NCI-H1092 treated with DMSO at 0.1 percent for 48 hours (cell line): ENCODE data around the gene ERC2.
A peak's percentile ranks its signal among the peaks of the same experiment; 100 is the strongest.

Source experiments
- DNase-seq: peaks from one replicate; lab custom pipeline; 2025; lab: John Stamatoyannopoulos, UW

Gene ERC2

DNA sequence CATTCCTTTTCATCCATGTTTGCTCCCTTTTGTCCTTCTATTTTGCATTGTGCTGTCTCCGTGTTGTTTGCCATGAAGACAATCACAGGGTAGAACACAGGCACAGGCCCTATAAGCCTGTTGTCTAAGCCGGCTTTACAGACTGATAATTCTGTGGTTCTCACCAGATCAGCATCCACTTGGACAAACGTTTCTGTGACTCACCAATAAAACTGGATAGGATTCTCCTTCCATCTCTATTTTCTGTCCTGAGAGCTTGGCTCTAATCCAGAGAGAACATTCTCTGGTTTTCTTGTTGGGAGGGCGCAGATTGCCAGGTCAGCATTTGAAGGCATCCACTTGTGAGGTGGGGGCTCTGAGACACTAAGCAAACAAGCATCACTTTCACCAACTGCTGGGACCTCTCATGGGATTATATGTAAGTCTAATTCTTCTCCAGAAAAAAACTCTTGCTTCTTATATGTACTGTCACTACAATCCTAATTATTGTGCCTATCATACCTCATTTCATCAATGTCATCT is 101.6 kb downstream of the ERC2 start:
- DNase-seq, result no peak

DNA sequence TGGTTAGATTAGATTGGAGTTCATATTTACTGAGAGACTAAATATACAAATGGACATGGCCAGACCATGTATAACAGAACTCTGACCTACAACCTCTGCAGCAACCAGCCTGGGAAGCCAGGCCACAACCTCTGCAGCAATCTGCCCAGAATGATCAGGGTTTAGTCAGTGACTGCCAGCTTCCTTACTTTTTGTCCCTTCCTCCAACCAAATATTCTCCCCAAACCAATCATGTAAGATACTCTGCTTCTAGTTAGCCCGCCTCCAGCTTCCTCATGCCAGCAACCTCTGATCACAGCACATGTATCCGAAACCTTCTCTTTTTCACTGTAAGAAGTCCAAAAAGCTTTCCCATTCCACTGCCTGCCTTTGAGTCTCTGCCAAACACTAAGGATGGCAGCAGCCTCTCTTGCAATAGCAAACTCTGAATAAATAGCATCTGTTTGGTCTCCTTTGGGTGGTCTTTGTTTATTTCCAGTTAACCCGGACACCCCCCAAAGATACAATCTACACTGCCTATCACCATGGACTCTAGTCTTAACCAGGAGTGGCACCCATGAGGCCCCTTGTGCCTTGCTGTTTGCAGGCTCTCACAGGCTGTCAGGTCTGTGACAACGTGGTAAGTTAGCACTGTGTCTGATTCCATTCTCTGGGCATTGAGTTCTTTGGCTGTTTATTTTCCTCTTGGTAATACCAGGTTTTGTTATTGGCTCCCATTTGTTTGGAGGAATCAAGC is 102.2 kb downstream of the ERC2 start:
- DNase-seq, result no peak

DNA sequence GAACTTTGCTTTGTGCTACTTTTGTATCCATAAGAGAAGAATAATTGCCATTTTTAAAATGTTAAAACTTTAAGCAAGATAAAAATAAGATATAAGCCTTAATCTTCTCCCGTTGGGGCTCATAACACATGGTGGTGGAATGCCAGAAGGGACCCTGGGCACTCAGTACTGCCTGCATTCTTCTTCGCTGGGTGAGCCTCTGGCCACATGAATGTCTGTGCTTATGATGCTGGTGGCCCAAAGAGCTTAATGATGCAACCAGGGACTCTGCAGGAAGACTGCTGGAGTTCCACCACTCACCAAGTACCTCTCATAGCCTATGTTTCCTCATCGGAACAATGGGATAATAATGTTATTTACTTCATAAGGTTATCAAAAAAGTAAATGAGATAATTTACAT is 103.6 kb downstream of the ERC2 start:
- no peak for DNase-seq

DNA sequence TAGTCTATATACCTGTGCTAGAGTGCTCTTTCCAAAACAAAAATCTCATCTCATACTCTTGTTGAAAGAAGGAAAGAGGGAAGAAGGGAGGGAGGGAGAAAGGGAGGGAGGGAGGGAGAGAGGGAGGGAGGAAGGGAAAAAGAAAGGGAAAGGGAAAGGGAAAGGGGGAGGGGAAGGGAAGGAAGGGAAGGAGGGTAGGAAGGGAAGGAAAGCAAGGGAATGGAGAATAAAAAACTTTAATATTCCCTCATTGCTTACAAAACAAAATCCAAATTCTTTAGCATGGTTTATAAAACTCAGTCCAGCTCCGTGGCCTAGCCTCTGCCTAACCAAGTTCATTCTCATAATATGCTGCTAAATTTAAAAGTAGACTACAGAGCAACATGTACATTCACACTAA is 104.5 kb downstream of the ERC2 start:
- no peak for DNase-seq

DNA sequence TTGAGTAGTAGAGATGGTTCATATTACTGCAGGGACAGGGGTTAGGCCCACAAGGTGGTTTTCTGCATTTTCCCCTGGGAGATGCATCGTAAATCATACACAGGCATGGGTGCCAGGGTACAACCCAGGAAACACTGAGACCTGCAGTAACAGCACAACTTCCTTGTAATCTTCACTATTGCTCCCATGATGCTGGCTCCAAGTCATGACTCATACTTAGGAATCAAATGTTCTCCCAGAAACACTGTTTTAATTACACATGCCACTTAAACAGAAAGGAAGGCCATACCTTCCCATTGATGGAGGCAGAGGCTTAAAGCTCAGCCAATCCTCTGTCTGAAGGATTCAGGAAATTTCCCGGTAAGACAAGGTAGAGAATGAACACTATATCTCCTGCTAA is 106.5 kb downstream of the ERC2 start:
- DNase-seq, result no peak

DNA sequence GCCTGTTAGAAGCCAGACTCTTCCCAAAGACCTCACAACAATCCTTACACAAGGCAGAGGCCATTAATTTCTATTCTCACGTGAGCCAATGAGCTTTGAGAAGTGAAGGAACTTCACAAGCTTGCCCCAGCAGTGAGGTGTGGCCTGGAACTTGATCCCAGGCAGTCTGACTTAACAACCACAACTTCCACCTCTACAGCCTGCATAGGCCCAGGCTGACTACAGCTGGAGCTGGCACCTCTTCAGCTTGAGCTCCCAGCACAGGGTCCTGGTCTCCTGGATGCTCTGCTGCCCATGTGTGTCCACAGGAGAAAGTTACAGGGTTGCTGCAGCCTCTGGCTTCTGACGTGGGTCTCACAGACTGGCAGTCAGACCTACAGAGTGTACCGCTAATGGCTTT is 111.0 kb downstream of the ERC2 start:
- no peak for DNase-seq

DNA sequence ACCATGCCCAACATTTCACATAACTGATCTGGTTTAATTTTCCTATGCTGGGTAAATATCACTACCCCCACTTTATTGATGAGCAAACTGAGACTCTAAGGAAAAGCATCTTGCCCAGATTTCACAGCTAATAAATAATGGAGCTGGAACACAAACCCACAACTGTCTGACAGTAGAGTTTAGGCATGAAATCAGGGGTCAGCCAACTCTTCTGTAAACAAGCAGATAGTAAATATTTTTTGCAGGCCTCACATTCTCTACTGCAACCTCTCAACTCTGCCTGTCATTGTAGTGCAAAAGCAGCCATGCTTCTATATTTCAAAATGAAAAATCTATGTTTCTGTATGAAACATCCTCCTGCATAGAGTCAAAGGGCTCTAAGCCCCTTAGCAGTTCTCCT is 111.5 kb downstream of the ERC2 start:
- DNase-seq, result no peak

DNA sequence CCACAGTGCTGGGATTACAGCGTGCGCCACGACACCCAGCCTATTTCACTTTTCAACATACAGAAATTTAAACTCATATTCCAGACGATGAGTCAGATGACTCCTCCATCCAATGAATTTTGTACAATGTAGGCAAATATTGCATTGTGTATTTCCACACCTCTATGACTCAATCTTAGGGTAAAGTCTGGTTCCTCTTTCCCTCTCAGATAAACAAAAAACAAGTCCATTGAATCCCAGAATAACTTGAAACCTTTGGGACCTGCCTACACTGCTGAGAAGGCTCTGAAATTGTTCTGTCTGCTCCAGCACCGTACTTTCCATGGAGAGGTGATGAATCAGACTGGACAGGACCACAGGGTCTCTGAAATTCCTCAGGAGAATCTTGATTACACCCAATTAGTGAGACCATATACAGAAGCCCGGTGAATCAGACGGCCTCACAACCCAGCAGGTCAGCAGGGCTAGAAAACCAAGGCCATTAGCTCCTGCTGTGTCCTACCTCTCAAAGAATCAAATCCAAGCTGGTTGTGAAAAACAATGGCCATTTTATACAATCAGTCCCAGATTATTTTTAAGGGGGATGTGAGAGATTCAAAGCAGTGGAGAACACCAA is 112.6 kb downstream of the ERC2 start:
- DNase-seq, result no peak

DNA sequence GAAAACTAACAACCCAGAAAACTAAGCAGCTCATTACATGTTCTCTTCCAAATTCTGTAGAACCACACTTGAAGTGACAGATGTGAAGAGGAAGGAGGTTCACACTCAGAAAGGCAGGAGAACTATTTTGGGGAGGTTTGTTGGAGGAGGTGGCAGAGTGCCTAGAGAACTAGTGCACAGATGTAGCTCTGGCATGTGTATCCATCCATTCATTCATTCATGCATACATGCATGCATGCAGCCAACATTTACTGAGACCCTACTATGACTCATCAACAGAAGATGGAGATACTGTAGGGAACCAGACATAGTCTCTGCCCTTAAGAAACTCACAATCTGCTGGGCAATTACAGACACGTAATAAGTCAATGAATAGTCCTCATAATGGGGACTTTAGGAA is 116.7 kb downstream of the ERC2 start:
- DNase-seq, result no peak

DNA sequence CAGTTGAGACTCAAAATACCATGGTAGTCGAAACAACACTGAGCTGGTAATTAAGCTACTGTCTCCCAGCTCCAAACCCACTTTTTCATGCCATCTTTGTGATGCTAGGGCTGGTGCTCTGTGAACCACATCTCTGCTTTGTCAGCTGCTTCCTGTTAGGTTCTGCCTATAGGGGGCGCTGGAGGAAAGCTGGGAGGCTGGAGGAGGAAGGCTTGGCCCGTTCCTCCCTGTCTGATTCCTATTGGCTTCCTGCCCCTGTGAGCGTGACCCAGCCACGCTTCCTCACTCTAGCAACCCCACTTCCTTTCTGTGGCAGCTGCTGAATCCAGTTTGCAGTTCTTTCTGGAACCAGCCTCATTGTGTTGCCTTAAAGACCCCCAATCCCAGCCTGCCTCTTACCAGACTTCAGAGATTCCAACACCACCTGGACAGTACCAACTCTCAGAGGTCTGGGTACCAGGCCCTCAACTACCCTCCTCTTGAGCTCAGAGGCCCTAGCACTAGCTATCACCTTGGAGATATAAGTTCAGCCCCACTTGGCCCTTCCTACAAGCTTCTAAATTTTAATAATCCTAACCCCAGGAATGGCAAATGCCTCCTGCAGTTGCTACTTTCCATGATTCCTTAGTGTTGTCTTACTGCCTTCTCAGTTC is 120.9 kb downstream of the ERC2 start:
- peak; percentile 25 for DNase-seq

DNA sequence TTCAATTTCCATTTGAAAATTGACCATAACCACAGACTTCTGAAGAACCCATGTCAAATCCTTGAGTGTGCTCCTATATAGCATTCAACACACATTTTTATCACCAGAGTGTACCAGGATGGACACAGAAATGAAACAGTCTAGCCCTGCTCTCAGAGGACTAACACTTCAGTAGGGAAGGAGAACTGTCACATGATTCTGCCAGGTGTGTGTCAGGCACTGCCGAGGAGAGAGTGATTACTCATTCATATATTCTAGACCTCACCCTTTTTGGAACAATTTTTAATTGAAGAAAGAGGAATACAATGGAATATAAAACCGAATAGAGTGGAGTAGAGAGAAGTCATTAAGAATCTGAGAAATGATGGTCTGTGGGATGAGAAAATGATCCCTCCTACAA is 125.8 kb downstream of the ERC2 start:
- no peak for DNase-seq

DNA sequence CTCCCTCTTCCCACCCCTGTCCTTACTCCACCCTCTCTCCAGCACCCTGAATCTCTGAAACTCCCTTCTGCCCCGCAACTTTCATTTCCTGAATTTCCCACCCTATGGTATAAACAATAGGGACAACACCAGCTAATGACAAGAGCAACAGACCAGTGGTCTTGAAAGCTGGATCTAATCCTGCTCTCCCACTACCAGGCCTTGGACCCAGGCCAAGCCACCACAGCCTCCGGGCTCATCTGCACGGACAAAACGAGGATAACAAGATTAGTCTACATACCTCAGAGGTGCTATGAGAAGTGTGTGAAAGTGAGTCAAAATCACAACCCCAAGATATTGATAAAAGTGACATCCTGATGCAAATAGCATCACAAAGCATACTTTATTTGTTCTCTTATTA is 128.6 kb downstream of the ERC2 start:
- no peak for DNase-seq

DNA sequence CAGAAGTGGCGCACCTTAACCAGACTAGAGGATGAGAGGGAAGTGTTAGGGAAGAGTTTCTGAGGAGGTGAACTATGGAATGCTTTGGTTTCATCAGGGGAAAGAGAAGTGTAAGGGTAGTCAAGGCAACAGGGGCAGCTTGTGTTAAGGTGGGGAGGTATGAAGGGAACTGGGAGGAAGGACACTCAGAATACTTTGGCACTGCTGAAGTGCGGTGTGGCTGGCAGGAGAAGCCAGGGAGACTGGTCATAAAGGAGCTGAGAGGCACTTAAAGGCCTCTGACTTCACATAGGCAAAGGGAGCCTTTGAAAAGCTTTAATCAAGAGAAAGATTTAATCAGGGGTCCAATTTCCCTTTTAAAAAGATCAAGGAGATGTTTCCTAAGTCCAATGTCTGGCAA is 129.0 kb downstream of the ERC2 start:
- DNase-seq, result no peak

DNA sequence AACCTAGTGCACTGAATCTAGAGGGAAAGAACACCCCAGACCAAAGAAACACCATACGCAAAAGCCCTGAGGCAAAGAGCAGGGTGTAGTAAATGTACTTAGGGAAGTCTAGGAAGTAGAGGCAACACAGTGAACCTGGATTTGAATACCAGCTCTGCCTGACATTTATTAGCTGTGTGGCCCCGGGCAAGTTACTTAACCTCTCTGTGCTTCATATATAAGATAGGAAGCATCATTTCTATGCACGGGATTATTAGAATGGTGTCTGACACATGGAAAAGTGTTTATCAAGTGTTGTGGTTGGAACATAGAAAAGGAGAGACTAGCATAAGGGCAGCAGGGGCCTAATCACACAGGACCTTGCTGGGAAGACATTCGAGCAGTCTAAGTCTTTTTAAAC is 132.2 kb downstream of the ERC2 start:
- no peak for DNase-seq

DNA sequence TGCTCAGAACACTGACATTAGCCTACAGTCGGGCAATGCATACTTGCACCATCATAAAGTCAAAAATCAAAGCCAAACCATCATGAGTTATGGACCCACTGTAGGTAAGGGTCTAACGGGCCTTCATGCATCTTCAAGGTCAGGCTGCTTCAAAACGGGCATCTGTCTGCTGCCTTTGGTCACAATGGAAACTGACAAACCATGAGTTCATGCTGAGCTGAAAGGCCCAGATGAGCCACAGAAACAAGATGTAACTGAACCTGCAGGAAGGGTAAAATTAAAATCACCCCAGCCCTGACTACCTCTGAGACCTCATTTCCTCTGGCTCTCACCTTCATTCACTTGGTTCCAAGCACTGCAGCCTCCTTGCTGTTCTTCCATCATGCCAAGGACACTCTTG is 143.8 kb downstream of the ERC2 start:
- no peak for DNase-seq

DNA sequence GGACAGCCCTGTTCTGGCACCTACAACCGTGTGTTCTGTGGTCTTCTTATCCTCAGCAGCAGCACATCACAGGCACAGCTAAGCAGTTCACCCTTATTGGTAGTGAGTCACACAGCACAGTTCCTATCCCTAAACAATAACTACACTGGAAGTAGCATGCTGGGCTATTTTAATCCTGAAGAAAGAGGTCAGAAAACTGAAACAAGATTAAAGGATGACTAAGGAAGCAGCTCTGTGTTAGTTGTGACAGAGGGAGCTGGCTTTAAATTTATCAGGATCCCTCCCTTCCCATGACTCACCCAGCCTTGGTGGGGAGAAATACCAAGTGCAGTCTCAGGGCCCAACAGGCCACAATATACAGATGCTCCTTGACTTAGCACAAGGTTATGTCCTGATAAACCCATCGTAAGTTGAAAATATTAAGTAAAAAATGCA is 144.3 kb downstream of the ERC2 start:
- no peak for DNase-seq

DNA sequence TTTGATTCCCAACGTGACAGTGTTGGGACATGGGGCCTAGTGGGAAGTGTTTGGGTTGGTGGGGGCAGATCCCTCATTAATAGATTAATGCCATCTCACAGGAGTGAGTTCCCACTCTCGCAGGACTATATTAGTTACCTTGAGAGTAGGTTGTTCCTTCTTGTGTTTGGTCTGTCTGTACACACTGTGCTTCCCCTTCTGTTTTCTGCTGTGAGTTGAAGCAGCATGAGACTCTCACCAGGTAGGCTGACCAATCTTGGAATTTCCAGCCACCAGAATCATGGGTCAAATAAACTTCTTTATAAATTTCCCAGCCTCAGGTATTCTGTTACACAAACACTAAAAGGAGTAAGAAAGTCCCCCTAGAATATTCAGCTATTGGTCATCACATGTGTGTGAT is 145.4 kb downstream of the ERC2 start:
- no peak for DNase-seq

DNA sequence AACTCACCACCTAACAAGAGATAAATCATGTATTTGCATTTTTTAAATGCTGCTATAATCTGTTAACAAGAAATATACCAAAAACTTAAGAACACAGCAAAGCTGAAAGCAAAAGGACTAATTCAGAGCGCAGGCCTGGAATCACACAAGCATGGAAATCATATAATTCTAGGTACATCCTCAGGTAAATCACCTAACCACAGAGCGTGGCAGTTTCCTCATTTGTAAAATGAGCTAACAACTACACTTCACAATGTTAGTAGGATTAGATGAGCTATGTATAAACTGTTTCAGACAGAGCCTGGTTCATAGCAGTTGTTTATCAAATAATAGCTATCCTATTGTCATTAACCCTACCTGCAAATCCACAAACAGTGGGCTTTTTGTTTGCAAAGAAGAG is 146.4 kb downstream of the ERC2 start:
- DNase-seq, result no peak

DNA sequence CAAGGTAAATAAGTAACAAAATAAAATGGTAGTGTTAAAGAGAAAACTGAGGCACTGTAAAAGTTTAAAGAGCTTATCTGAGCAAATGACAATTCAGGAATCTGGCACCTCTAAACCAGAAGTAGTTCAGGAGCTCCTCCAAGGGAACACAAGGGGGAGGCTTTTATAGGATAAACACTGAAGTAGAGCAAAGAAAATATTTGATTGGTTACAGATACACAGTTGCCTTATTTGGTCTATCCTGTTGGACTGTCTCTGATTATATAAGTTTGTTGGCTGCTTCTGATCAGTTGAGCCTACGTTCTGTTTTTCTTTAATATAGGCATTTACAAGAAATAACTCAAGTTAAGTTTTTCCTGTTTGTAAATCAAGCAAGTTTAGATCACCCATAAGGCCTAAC is 146.9 kb downstream of the ERC2 start:
- no peak for DNase-seq

DNA sequence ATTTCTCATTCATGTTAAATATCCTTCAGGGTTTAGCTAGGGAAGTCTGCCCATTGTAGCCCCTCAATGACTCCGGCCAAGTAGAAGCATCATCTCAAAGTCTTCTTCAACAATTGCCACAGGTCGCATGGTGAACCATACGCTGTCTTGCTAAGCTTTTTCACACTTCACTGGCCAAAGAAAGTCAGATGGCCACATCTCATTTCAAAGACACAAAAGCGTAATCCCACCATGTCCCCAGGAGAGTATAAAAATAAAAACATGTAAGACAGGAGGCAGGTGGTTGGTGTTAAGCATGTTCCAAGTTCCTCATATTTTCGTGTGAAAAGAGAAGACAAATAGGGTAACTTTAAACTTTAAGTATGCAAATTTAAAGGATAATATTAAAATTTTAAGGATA is 147.4 kb downstream of the ERC2 start:
- DNase-seq, result no peak

DNA sequence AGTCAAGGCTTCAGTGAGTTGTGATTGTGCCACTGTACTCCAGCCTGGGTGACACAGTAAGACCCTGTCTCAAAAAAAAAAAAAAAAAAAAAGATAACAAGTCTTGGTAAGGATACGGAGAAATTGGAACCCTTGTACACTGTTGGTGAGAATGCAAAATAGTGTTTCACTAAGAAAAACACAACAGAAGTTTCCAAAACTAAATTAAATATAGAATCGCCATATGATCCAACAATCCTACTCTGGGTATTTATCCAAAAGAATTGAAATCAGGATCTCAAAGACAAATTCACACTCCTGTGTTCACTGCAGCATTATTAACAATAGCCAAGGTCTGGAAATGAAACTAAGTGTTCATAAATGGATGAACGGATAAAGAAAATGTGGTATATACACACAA is 149.4 kb downstream of the ERC2 start:
- no peak for DNase-seq

DNA sequence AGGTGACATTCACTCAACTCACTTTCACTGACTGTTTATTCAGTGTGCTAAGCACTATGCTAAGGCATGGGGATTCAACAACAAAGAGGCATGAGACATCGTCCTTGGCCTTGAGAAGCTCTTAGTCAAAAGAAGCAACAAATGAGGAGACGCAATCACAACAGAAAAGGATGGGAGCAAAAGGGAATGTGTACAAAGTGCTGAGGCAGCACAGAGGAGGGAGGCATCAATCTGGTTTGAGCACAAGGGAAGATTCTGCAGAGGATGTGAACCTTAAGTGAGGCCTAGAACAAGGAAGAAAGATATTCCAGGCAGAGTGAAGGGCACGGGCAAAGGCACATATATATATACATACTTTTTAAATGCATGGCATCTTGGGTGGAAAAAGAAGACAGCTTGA is 151.3 kb downstream of the ERC2 start:
- DNase-seq, result no peak

DNA sequence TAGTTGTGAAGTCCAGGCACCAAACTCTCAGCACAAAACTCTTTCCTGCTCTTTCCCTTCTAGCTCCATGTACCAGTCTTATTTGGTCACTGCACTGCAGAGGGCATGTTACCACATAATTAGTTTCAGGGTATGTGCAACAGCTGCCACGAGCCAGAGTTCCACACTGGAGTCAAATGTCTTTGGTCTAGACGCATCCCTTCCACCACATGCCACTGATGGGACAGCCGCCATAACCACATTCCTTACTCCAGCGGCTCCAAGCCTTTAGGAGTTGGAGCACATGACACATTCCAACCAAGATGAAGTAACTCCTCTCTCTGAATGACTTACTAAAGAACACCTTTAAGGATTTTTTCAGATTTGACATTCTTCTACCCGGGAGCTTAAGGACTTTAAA is 153.4 kb downstream of the ERC2 start:
- no peak for DNase-seq
